Psoas muscle (tissue), 8 donors: Measurements from ENCODE around the gene MRPS12. TPM values are rescaled to one million over a fixed set of nuclear protein-coding genes. Genes with fewer than 3 reads are reported as not detected.
A peak's percentile ranks its signal among the peaks of the same experiment; 100 is the strongest.

Source experiments
- ATAC-seq, 4 donors: fragments of 200-7000 bp; cut with Tn5 transposase; one replicate each; pipeline ENCODE4 v1.9.1; 2020; ENCODE audit warnings: moderate library complexity in 3 of 4, mild to moderate bottlenecking in 2 of 4
- DNase-seq, 2 donors: peaks; one replicate each; pipeline ENCODE4 v3.0.0-alpha.2; 2020
- H3K27ac ChIP-seq: fragments of 200-600 bp; one replicate; pipeline ENCODE4 v1.8.0; 2022
- H3K27me3 ChIP-seq, 3 donors: fragments of 200-600 bp in 1 of 3; one replicate each; pipeline versions ENCODE4 v1.6.1 to v1.8.0; 2013 to 2022; ENCODE audit warnings: low read length in 2 of 3, mild to moderate bottlenecking in 2 of 3, moderate library complexity in 1 of 3; ENCODE audit not compliant: insufficient read depth in 3 of 3
- H3K36me3 ChIP-seq, 2 donors: fragments of 200-600 bp in 1 of 2; one replicate each; pipeline versions ENCODE4 v1.6.1 to v1.8.0; 2013 to 2022; ENCODE audit warnings: low read depth in 1 of 2, mild to moderate bottlenecking in 1 of 2, moderate library complexity in 1 of 2; ENCODE audit not compliant: insufficient read depth in 1 of 2
- H3K4me1 ChIP-seq: fragments of 200-600 bp; one replicate; pipeline ENCODE4 v1.8.0; 2022
- H3K4me3 ChIP-seq: fragments of 200-600 bp; one replicate; pipeline ENCODE4 v1.8.0; 2022; ENCODE audit warnings: mild to moderate bottlenecking
- H3K9me3 ChIP-seq: fragments of 200-600 bp; one replicate; pipeline ENCODE4 v1.8.0; 2022
- CTCF ChIP-seq: fragments of 200-600 bp; IDR thresholded peaks from one replicate; pipeline ENCODE4 v1.8.0; 2022; ENCODE audit warnings: antibody characterized with exemption
- WGBS, 3 donors: extraction: QIAGEN DNeasy Blood & Tissue Kit; methylation state at CpG; one replicate each; pipeline versions ENCODE4 v1.1.6 to v1.1.7; 2013; 5-methylcytosine and 5-hydroxymethylcytosine counted together
- intact Hi-C, 2 donors: fragments of 100-400 bp; cut with DNase I; formaldehyde crosslinking; loops; one replicate each; pipeline versions ENCODE4 v1.11.0 to v1.14.2; 2022
- polyA plus RNA-seq, 3 donors: library from polyadenylated mRNA; stranded (reverse); fragments of 200-250 nt; gene quantifications; one replicate each; pipeline ENCODE4 v1.2.3, GENCODE V29; 2013
- total RNA-seq, 4 donors: library from RNA; stranded (reverse); fragmentation: NEBNext Ultra II Directional in 2 of 4; extraction: Animal tissue kit (Norgen Biotek cat#: 25700) in 2 of 4; gene quantifications; one replicate each; pipeline versions ENCODE4 v1.2.1 to v1.2.4, GENCODE V29; 2021 to 2023
- donor health status: healthy with polysubstance abuse.
- donor health status: DM: no; HTN: no; CAD: no; lungs with moderate emphysema.
- donor health status: Bipolar disorder and iron deficiency.
- donor health status: healthy.
- donor health status: DM: yes; HTN: yes; CAD: no.
- donor health status: DM: no; HTN: no; CAD: no.
- donor health status: DM: no; HTN: no; CAD: no.
- donor health status: DM: yes; HTN: yes; CAD: no.

The MRPS12 gene
- total and polyA plus RNA-seq, 7 donors, result 33.8 to 175 (median 70.5) TPM

- H3K4me3 ChIP-seq, result peak within 1 kb of the TSS; percentile 78
- peak; percentile 89 to 94 (median 92) for ATAC-seq
- H3K4me1 ChIP-seq, result peaks cover 18% of the 10 kb centered on the region
- H3K36me3 ChIP-seq, result peaks cover 0 to 41% of the 10 kb centered on the region in 2 donors
- 3 to 4% (median 3%) methylated on average over 48 to 49 of the region's 49 CpGs for whole genome bisulfite sequencing, 3 donors
- intact Hi-C loops, result loop anchor here in 1 of 2 donors (5.0 to 10.0 kb wide), 2 partner anchors 198 to 285 kb away; partner anchors contain the start of gene ACTN4
- DNase-seq, result peak; percentile 92 to 96
- TF ChIP-seq CTCF, result peak; percentile 98
- no peaks in the 10 kb centered on the region for H3K9me3 ChIP-seq
- H3K27me3 ChIP-seq, result no peaks in the 10 kb centered on the region
- H3K27ac ChIP-seq, result peak within 1 kb of the TSS; percentile 93
Observed at GRCh38 chr19:38929929-38930775, 592 bp upstream of the MRPS12 start, which contains the start of gene SARS2. Gene SARS2 (minus strand): TSS chr19:38930763. CDS start chr19:38930736, 27 bp downstream.

GRCh38 chr19:38931521-38931793 lies 713 bp downstream of the MRPS12 start:
- peak overlapping the region; percentile 93 for H3K27ac ChIP-seq
- DNase-seq (no peak), ATAC-seq (no peak)
- no peak for TF ChIP-seq CTCF
- peaks cover 18% of the 10 kb centered on the region for H3K4me1 ChIP-seq
- intact Hi-C loops, result loop anchor here in 1 of 2 donors (5.0 kb wide), 1 partner anchor 199 kb away; no protein-coding TSS in a partner anchor
- WGBS, 3 donors, result 23 to 28% (median 26%) methylated on average over 8 of the region's 8 CpGs
- no peaks in the 10 kb centered on the region for H3K27me3 ChIP-seq
- H3K36me3 ChIP-seq, result peaks cover 0 to 28% of the 10 kb centered on the region in 2 donors
- H3K9me3 ChIP-seq, result no peaks in the 10 kb centered on the region
- peak overlapping the region; percentile 78 for H3K4me3 ChIP-seq

GRCh38 chr19:38932425-38933179 lies 1.9 kb downstream of the MRPS12 start:
- Histone ChIP-seq H3K36me3 (peaks cover 0 to 26% of the 10 kb centered on the region in 2 donors), H3K27me3 (no peaks in the 10 kb centered on the region), H3K27ac (no peak overlapping the region), H3K4me3 (peak overlapping the region; percentile 78), H3K9me3 (no peaks in the 10 kb centered on the region), H3K4me1 (peaks cover 18% of the 10 kb centered on the region)
- WGBS, 3 donors, result 86% methylated on average over 29 of the region's 29 CpGs
- intact Hi-C loops, result loop anchor here in 1 of 2 donors (5.0 kb wide), 1 partner anchor 200 kb away; no protein-coding TSS in a partner anchor
- DNase-seq, result peak in 1 of 2 donors; percentile 58
- peak; percentile 29 for TF ChIP-seq CTCF
- no peak for ATAC-seq

GRCh38 chr19:38933544-38933943 lies 2.8 kb downstream of the MRPS12 start:
- H3K4me3 ChIP-seq, result no peak overlapping the region
- DNase-seq (no peak), ATAC-seq (no peak)
- WGBS, 3 donors, result 88 to 89% (median 89%) methylated on average over 4 of the region's 4 CpGs
- H3K27ac ChIP-seq, result no peak overlapping the region
- H3K4me1 ChIP-seq, result peaks cover 18% of the 10 kb centered on the region
- TF ChIP-seq CTCF, result no peak
- H3K36me3 ChIP-seq, result peaks cover 0 to 24% of the 10 kb centered on the region in 2 donors
- intact Hi-C loops, result loop anchor here in 1 of 2 donors (5.0 kb wide), 1 partner anchor 201 kb away; no protein-coding TSS in a partner anchor
- no peaks in the 10 kb centered on the region for H3K27me3 ChIP-seq
- H3K9me3 ChIP-seq, result no peaks in the 10 kb centered on the region
